Stimulated activated CD4-positive, alpha-beta T cell treated with anti-CD3 and anti-CD28 coated beads, Interleukin-2, amount 100 ng/mL, for 24 hours (primary cell): ENCODE results near the gene ABHD1.
"Not testable (repeated sequence)": the region's sequence is repeated elsewhere in the genome, so short reads cannot be mapped to it uniquely, and the experiment has no call there.

Experiments
- DNase-seq, 2 donors: peaks; one replicate each; pipeline ENCODE4 v3.0.0-alpha.2; 2020

The ABHD1 gene

DNA sequence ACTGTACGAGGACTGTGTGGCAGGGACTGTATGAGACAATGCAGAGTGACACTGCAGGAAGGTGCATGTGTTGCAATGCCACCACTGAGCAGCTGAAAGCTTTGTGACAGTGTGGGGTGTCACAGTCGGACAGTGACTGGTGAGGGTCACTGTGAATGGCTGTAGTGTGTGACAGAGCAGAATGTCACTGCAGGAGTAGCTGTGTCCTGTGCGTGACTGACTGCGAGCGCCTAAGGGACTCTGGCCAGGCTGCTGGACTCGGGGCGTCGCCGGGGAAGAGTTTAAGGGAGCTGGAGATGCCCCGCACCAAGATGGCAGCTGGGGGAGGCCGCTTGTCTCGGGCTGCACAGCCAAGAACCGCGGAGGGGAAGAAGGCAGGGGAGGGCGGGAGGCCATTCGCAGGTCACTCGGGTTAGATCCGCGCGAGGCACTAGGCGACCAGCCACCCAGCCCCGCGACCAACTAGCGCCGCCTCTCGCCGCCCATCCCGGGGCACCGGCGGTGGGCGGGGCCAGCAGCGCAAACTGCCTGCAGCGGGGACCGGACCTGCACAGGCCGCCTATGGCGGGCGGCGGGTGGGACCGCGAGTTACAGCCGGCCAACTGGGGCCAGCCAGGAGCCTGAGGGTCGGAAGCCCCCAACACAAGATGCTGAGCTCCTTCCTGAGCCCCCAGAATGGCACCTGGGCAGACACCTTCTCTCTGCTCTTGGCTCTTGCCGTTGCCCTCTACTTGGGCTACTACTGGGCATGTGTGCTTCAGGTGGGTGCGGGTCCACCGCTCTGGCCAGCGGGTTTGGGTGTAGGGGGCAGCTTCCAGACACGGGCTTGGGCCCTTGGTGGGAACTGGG lies at the start of gene ABHD1:
ABHD1 (plus strand) TSS at position 514 of the 849 bp plus-strand sequence; CDS start at position 648, 134 bp downstream.
- peak; percentile 68 to 73 for DNase-seq

DNA sequence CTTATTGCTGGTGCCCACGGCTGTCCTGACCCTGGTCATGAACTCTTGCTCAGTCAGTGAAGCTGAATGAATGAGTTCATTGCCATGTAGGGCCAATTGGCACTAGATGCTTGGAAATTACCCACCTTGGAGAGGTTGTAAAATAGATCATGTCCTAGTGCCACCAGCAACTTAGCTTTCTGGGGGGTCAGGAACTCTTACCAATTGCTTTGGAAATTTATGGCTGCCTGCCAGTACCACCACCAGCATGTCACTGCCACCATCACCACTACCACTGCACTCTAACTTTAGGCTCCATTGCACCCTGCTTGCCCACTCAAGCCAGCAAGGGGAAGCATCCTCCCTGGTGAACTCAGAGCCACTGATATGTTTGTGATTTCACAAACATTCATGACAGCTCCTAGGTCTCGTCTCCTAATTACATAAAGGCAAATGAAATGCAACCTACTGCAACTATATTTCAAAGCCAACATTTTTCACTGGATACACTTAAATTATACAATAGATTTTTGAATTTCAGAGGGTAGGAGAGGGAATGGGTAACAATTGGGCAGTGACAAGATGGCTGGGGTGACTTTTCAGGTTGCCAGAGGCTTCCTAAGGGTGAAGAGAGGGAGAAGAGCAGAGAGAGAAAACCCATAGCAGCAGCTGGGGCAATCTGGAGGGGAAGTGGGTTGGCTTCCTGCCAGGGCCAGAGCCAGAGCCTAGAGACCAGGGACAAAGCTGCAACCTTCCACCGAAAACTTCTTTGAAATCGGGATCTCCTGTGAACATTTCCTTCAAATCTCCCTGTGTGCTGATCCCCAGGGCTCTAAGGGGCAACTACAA lies 48.7 kb upstream of the ABHD1 start:
- peak; percentile 37 to 48 for DNase-seq

DNA sequence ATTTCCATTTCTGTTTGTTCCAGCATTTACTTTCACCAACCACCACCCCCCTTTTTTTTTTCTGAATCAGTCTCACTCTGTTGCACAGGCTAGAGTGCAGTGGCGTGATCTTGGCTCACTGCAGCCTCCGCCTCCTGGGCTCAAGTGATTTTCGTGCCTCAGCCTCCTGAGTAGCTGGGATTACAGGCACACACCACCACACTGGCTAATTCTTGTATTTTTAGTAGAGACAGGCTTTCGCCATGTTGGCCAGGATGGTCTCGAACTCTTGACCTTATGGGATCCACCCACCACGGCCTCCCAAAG lies 48.1 kb upstream of the ABHD1 start:
- not testable (repeated sequence) for DNase-seq

DNA sequence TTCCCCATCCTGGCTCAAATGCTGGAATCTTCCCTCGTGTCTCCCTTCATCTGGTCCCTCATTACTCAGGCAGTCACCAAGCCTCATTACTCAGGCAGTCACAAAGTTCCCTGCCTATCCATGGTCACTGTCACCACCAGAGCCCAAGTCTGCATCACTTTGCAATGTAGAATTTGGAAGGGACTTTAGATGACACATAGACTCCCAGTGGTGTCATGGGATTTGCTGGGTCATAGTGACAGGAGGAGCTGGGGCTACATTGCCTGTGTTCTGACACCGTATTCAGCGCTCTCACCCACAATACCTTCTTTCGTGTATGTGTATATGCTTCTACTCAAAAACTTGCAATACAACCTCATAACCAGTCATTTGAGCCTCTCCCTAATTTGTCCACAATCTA lies 47.3 kb upstream of the ABHD1 start:
- no peak for DNase-seq

DNA sequence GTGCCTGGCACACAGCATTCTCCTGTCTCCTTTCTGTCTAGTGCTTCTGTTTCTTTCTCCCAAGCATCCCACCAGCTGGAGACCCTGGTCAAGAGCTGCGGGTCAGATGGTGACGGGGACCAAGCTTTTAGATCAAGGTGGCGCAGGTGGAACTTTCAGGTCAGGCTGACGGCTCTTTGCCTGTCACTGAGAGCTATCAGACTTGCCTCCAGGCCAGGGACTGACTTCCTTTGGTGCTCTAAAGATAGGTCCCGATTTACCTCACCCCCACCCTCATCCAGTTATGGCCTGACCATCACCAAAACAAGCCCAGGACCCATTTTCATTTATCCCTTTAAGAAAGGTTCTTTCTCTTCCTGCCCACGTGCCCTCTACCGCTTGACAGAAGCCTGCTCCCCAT lies 46.4 kb upstream of the ABHD1 start:
- DNase-seq = no peak

DNA sequence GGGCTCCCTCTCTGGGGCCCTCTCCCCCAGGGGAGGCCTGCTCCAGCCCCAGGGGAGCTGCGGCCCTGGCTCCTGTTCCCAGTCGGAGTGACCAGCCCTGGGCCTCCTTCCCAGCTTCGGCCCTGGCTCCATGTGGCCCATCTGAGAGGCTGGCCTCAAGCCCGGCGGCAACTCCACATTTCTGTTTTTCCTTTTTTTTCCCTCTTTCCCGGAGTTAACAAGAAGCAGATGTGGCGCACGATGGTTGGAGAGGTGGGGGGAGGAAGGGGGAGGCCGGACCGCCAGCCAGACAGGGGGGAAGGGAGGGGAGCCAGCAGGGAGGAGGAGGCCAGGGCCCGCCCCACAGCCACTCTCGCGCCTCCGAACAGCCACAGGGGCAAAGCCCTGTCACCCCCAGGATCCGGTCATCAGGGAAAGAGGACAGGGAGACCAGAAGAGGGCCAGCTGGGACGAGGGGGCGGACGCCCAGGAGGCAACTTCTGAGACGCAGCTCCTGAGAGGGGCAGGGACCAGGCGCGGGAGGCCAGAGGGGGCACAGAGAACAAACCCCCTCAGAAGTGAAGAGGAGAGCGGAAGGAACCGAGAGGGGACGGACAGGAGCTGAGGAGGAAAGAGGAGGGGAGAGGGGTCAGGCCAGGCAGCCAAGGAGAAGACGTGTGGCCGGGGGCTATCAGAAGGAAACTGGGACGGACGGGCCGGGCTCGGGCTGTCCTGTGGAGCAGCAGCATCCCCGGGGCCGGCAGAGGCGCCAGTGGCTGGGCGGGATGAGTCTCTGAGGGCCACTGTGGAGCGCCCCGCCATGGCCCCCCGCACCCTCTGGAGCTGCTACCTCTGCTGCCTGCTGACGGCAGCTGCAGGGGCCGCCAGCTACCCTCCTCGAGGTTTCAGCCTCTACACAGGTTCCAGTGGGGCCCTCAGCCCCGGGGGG lies 45.1 kb upstream of the ABHD1 start, which contains the start of gene EMILIN1:
EMILIN1 (plus strand) TSS at position 349 of the 928 bp plus-strand sequence; CDS start at position 800, 451 bp downstream.
- DNase-seq = no peak

DNA sequence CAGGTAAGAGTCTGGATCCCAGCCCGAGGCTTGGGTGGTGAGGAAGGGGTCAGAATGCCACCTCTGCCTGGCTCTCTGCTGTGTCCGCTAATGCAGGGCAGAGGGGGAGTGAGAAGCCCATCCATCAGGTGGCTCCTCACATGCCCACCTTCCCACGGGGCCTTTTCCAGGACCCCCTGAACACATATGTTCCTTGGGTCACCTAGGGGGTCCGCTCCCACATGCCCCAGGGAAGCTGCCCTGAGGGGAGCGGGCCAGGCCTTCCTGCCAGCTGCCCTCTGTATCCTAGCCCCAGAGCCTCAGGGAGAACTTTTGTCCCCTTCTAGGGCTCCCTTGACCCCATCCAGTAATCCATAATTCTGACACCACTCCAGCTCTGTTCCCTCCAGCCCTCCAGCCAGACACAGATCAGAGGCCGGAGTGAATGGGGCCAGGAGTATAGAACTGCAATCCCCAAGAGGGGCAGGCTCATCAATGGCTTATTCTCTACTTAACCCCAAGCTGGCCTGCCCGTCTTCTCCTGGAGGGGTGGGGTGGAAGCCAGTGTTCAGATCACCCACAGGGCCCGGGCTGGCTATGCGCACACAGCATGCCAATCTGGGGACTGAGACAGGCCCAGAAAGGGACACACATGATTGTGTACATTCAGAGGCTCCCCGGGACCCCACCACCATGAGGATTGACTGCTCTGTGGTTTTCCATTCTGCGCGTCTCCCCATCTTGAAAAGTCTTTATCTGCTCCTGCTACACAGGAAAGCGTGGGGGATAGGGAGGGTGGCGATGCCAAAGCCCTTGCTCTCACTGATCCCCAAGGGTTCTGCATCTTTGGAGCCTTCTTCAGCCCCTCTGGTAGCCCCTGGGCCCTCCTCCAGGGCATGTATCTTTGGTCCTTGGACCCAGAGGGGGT lies 44.1 kb upstream of the ABHD1 start:
- DNase-seq = no peak

DNA sequence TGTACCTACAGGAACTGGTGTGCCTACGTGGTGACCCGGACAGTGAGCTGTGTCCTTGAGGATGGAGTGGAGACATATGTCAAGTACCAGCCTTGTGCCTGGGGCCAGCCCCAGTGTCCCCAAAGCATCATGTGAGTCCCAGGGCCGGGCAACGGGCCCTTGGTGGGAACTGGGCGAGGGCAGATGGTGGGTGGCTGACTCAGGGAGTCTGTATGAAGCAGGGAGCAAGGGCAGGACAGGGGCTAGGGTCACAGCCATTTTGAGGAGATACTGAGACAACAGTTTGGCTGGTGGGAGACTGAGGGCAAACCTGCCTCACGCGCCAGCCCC lies 43.5 kb upstream of the ABHD1 start:
- DNase-seq = no peak

DNA sequence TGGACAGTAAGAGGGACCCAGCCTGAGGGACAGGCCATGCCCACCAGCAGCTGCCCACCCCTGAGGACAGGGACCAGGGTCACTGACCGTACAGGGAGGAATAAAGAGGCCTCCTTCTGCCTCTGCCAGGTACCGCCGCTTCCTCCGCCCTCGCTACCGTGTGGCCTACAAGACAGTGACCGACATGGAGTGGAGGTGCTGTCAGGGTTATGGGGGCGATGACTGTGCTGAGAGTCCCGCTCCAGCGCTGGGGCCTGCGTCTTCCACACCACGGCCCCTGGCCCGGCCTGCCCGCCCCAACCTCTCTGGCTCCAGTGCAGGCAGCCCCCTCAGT lies 43.0 kb upstream of the ABHD1 start:
- no peak for DNase-seq

DNA sequence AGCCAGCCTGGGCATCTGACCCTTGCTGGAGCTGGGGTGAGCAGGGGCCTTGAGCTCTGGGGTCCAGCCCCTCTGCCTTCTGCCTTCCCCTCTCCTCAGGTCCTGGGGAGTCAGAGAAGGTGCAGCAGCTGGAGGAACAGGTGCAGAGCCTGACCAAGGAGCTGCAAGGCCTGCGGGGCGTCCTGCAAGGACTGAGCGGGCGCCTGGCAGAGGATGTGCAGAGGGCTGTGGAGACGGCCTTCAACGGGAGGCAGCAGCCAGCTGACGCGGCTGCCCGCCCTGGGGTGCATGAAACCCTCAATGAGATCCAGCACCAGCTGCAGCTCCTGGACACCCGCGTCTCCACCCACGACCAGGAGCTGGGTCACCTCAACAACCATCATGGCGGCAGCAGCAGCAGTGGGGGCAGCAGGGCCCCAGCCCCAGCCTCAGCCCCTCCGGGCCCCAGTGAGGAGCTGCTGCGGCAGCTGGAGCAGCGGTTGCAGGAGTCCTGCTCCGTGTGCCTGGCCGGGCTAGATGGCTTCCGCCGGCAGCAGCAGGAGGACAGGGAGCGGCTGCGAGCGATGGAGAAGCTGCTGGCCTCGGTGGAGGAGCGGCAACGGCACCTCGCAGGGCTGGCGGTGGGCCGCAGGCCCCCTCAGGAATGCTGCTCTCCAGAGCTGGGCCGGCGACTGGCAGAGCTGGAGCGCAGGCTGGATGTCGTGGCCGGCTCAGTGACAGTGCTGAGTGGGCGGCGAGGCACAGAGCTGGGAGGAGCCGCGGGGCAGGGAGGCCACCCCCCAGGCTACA lies 41.4 kb upstream of the ABHD1 start:
- no peak for DNase-seq

DNA sequence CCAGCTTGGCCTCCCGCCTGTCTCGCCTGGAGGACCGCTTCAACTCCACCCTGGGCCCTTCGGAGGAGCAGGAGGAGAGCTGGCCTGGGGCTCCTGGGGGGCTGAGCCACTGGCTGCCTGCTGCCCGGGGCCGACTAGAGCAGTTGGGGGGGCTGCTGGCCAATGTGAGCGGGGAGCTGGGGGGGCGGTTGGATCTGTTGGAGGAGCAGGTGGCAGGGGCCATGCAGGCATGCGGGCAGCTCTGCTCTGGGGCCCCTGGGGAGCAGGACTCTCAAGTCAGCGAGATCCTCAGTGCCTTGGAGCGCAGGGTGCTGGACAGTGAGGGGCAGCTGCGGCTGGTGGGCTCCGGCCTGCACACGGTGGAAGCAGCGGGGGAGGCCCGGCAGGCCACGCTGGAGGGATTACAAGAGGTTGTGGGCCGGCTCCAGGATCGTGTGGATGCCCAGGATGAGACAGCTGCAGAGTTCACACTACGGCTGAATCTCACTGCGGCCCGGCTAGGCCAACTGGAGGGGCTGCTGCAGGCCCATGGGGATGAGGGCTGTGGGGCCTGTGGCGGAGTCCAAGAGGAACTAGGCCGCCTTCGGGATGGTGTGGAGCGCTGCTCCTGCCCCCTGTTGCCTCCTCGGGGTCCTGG lies 40.7 kb upstream of the ABHD1 start:
- DNase-seq = no peak

DNA sequence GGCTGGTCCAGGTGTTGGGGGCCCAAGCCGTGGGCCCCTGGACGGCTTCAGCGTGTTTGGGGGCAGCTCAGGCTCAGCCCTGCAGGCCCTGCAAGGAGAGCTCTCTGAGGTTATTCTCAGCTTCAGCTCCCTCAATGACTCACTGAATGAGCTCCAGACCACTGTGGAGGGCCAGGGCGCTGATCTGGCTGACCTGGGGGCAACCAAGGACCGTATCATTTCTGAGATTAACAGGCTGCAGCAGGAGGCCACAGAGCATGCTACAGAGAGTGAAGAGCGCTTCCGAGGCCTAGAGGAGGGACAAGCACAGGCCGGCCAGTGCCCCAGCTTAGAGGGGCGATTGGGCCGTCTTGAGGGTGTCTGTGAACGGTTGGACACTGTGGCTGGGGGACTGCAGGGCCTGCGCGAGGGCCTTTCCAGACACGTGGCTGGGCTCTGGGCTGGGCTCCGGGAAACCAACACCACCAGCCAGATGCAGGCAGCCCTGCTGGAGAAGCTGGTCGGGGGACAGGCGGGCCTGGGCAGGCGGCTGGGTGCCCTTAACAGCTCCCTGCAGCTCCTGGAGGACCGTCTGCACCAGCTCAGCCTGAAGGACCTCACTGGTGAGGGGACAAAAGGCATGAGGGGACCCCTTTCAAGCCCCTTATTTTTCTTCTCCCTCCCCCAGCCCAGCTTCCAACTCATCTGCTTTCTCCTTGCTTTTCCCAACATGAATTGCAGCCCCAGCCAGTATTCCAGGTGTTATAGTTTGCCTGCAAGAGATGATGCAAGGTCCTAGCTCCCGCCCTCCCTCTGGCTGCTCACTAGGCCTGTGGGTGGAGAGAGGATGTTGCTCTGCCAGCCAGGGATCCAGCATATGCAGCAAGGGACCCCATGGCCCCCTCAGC lies 40.0 kb upstream of the ABHD1 start:
- no peak for DNase-seq

DNA sequence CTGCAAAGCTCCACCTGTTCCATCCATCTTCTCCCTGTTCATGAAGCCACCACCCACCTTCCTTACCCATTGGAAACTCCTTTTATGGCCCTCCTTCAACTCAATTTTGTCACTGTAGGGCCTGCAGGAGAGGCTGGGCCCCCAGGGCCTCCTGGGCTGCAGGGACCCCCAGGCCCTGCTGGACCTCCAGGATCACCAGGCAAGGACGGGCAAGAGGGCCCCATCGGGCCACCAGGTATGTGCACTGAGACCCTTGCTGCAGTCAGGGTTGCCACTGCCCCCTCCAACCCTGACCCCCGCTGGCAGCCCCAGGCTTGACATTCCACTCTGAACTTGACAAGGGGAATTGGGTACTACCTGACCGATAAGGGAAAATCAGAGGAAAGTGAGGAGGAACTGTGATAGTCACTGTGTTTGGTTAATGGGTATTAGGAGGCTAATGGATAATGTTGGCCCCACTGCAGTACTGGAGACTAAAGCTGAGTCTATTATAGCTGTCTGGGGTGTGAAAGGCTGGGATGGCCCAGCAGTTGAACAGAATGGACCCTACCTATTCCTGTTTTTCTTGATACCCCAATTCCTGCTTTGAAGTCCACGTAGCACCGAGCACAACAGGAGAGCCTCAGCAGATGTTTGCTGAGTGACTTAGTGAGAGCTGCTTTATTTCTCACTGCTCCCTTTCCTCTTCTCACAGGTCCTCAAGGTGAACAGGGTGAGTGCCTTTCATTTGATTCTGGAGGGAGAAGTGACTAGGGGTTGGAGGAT lies 39.1 kb upstream of the ABHD1 start:
- no peak for DNase-seq

DNA sequence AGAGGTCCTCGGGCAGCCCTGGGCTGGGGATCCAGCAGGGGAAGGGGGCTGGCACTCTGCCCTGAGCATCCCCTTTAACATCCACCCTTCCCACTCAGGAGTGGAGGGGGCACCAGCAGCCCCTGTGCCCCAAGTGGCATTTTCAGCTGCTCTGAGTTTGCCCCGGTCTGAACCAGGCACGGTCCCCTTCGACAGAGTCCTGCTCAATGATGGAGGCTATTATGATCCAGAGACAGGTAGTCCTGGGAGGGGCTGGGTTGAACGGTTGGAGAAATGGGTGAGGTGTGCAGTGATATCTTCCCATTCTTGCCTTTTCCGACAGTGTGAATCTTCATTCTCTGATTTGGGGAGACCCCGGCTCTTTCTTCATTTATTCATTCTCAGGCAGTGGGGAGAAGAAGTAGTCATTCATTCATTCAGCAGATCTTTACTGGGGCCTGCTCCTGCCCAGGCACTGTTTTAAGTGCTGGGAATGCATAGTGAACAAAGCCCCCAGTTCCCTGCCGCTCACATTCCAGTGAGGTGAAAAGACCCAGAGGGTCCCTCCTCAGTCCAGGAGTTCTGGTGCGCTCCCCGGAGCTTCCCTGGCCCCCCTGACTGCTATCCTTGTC lies 38.4 kb upstream of the ABHD1 start:
- no peak for DNase-seq

DNA sequence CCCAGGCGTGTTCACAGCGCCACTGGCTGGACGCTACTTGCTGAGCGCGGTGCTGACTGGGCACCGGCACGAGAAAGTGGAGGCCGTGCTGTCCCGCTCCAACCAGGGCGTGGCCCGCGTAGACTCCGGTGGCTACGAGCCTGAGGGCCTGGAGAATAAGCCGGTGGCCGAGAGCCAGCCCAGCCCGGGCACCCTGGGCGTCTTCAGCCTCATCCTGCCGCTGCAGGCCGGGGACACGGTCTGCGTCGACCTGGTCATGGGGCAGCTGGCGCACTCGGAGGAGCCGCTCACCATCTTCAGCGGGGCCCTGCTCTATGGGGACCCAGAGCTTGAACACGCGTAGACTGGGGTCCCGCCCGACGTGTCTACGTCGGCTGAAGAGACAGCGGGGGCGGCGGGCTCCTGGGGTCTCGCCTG lies 37.9 kb upstream of the ABHD1 start:
- DNase-seq = peak; percentile 45 to 54

DNA sequence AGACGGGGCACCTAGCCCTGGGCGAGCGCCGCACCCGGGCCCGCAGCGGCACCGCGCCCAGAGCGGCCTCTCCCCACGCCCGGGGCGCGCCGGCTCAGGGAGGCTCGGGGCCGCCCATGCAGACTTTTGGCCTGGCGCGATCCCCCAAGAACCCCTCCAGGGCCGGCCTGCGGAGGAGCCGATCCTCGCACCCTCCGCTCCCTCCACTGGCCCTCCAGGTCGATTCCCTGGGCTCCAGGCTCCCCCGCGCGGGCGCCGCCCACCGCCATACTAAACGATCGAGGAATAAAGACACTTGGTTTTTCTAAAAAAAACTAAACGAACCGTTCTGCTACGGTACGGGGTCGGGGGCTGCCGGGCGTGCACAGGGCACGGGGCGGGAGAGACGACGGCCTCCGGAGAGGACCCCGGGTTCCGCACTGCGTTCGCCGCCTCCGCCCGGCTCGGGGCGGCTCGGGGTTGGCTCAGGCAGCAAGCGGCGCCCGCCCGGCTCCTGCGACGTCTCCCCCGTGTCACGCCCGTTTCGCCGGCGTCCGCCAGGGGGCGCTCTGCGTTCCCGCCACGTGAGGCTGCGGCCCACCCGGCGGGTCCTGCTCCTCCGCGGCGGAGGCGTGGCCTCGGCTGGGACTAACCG lies 37.4 kb upstream of the ABHD1 start:
- peak; percentile 98 for DNase-seq

DNA sequence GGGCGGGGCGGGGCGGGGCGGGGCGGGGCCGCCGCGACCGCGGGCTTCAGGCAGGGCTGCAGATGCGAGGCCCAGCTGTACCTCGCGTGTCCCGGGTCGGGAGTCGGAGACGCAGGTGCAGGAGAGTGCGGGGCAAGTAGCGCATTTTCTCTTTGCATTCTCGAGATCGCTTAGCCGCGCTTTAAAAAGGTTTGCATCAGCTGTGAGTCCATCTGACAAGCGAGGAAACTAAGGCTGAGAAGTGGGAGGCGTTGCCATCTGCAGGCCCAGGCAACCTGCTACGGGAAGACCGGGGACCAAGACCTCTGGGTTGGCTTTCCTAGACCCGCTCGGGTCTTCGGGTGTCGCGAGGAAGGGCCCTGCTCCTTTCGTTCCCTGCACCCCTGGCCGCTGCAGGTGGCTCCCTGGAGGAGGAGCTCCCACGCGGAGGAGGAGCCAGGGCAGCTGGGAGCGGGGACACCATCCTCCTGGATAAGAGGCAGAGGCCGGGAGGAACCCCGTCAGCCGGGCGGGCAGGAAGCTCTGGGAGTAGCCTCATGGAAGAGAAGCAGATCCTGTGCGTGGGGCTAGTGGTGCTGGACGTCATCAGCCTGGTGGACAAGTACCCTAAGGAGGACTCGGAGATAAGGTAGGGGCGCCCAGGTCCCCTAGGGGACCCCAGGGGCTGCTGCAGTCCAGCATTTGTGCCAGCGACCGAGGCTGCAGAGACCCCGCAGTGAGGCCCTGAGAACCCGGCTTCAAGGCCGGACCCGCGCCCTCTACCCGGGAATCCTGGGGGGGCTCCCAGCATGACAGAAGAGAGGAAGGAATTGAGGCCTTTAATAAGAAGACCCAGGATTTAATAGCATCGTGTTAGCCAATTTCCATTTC lies 36.7 kb upstream of the ABHD1 start, which contains the start of gene KHK:
KHK (plus strand) TSS at position 49 of the 870 bp plus-strand sequence; CDS start at position 537, 488 bp downstream.
- peak in 1 of 2 donors; percentile 37 for DNase-seq
